Smooth muscle cell (in vitro differentiated cells): ENCODE data around the gene RGS17. TPM values are rescaled to one million over a fixed set of nuclear protein-coding genes. Genes with fewer than 3 reads are reported as not detected.

ENCODE experiments used
- DNase-seq: peaks from one replicate; lab custom pipeline; 2025; ENCODE audit not compliant: unreplicated experiment; lab: John Stamatoyannopoulos, UW
- H2AFZ ChIP-seq: fragments of 200-600 bp; sonication (generic); 2 replicates; pipeline ENCODE4 v1.6.0; 2016; ENCODE audit warnings: antibody characterized with exemption, low read depth, mild to moderate bottlenecking
- H3F3A ChIP-seq: fragments of 200-600 bp; sonication (generic); 2 replicates; pipeline ENCODE4 v1.6.0; 2017; ENCODE audit warnings: antibody characterized with exemption, low read depth
- H3K27ac ChIP-seq: fragments of 200-600 bp; sonication (generic); 2 replicates; pipeline ENCODE4 v1.5.1; 2016; ENCODE audit warnings: low read depth, mild to moderate bottlenecking
- H3K27me3 ChIP-seq: fragments of 200-600 bp; sonication (generic); 2 replicates; pipeline ENCODE4 v1.6.1; 2016; ENCODE audit warnings: low read depth, mild to moderate bottlenecking
- H3K36me3 ChIP-seq: fragments of 200-600 bp; sonication (generic); 2 replicates; pipeline ENCODE4 v1.5.1; 2016; ENCODE audit warnings: low read depth
- H3K4me1 ChIP-seq: fragments of 200-600 bp; sonication (generic); 2 replicates; pipeline ENCODE4 v1.5.1; 2016; ENCODE audit warnings: low read depth
- H3K4me2 ChIP-seq: fragments of 200-600 bp; sonication (generic); 2 replicates; pipeline ENCODE4 v1.6.0; 2016; ENCODE audit warnings: mild to moderate bottlenecking
- H3K4me3 ChIP-seq: fragments of 200-600 bp; sonication (generic); 2 replicates; pipeline ENCODE4 v1.5.1; 2016; ENCODE audit warnings: mild to moderate bottlenecking
- H3K79me2 ChIP-seq: fragments of 200-600 bp; sonication (generic); 2 replicates; pipeline ENCODE4 v1.6.0; 2016; ENCODE audit warnings: low read depth, mild to moderate bottlenecking
- H3K9ac ChIP-seq: fragments of 200-600 bp; sonication (generic); 2 replicates; pipeline ENCODE4 v1.6.0; 2016; ENCODE audit warnings: low read depth
- H3K9me3 ChIP-seq: fragments of 200-600 bp; sonication (generic); replicated peaks from 2 replicates; pipeline ENCODE4 v1.5.1; 2016; ENCODE audit warnings: low read depth
- H4K20me1 ChIP-seq: fragments of 200-600 bp; sonication (generic); 2 replicates; pipeline ENCODE4 v1.6.0; 2016; ENCODE audit warnings: low read depth
- WGBS: methylation state at CpG from one replicate; pipeline ENCODE4 v1.1.7; 2016; ENCODE audit warnings: low lambda C conversion rate; 5-methylcytosine and 5-hydroxymethylcytosine counted together
- polyA plus RNA-seq: library from polyadenylated mRNA; unstranded; fragments of >200 nt; fragmentation: Nextera tagmentation; extraction: Ambion mirVana; gene quantifications from 2 replicates; pipeline ENCODE4 v1.2.1, GENCODE V29; 2016
- total RNA-seq: library from RNA; depleted of rRNA; stranded (reverse); fragments of >200 nt; gene quantifications from 2 replicates; pipeline ENCODE4 v1.2.3, GENCODE V29; 2014
- TF ChIP-seq, protein P1 (sequence below): fragments of 200-600 bp; sonication (generic); IDR thresholded peaks from 2 replicates; pipeline ENCODE4 v1.5.1; 2017; ENCODE audit warnings: borderline replicate concordance, mild to moderate bottlenecking, antibody characterized with exemption; ENCODE audit not compliant: insufficient read depth, poor library complexity, severe bottlenecking

The RGS17 gene
- total and polyA plus RNA-seq, 2 experiments from 2014 or later = 1.7 to 2.7 TPM

DNA sequence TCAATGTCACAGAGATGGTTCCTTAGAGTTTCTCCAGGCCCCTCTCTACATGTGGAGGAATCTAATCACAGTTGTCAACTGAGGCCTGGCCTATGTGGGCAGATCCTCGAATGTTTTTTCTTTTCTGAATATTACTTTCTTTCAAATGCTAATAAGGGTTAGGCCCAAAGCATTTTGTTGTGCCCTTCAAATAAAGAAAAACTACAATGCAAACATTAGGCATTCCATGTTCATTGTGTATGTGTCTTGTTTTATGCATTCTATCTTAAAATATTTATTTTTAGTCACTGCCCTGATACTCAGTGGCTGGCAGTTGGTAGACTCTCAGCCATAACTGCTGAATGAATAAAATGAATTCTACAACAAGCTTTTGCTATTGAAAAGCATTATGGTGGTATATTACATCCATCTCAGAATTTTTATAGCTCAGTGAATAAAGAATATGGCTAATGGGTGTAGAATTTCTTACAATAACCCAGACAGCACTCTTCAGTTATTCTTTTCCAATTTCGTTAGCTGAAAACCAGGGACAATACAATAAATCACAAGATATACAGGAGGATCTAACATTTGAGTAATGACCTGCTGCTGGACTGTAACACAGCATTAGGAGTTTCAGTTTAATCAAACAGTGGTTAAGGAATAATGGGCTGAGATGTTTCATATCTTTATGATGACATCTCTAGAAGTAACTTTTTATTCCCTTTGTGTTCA lies 28.3 kb downstream of the RGS17 start:
- TF ChIP-seq, protein P1, sequence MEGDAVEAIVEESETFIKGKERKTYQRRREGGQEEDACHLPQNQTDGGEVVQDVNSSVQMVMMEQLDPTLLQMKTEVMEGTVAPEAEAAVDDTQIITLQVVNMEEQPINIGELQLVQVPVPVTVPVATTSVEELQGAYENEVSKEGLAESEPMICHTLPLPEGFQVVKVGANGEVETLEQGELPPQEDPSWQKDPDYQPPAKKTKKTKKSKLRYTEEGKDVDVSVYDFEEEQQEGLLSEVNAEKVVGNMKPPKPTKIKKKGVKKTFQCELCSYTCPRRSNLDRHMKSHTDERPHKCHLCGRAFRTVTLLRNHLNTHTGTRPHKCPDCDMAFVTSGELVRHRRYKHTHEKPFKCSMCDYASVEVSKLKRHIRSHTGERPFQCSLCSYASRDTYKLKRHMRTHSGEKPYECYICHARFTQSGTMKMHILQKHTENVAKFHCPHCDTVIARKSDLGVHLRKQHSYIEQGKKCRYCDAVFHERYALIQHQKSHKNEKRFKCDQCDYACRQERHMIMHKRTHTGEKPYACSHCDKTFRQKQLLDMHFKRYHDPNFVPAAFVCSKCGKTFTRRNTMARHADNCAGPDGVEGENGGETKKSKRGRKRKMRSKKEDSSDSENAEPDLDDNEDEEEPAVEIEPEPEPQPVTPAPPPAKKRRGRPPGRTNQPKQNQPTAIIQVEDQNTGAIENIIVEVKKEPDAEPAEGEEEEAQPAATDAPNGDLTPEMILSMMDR = no peak
- H4K20me1 ChIP-seq = no peaks in the 10 kb centered on the region
- WGBS = 82% methylated on average over 2 of the region's 2 CpGs

DNA sequence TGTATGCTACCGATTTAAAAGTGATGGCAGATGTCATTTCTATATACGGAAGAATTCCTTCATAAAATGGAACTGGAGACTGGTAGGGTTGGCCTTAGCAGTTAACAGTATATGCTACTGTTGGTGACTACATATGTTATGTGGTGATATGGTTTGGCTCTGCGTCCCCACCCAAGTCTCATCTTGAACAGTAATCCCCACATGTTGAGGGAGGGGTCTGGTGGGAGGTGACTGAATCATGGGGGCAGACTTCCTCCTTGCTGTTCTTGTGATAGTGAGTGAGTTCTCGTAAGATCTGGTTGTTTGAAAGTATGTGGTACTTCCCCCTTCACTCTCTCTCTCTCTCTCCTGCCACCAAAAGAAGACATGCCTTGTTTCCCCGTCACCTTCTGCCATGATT lies 29.6 kb downstream of the RGS17 start:
- H3K4me1 ChIP-seq = no peaks in the 10 kb centered on the region
- no peak overlapping the region for H3K9ac ChIP-seq
- H3K79me2 ChIP-seq = no peaks in the 10 kb centered on the region
- H4K20me1 ChIP-seq = no peaks in the 10 kb centered on the region
- 94% methylated on average over 5 of the region's 5 CpGs for WGBS
- H3K4me2 ChIP-seq = no peak overlapping the region
- no peak overlapping the region for H3K27ac ChIP-seq
- no peaks in the 10 kb centered on the region for H3K27me3 ChIP-seq
- no peaks in the 10 kb centered on the region for H3K36me3 ChIP-seq
- TF ChIP-seq, protein P1 = no peak
- H3K9me3 ChIP-seq = no peaks in the 10 kb centered on the region
- H3F3A ChIP-seq = no peaks in the 10 kb centered on the region
- no peak overlapping the region for H2AFZ ChIP-seq
- DNase-seq = no peak
- no peak overlapping the region for H3K4me3 ChIP-seq

More for the DNA sequence above, 28.3 kb downstream of the RGS17 start:
- no peaks in the 10 kb centered on the region for H3K4me1 ChIP-seq
- no peaks in the 10 kb centered on the region for H3K9me3 ChIP-seq
- H3K4me2 ChIP-seq = no peak overlapping the region
- H3K27me3 ChIP-seq = no peaks in the 10 kb centered on the region
- no peak overlapping the region for H2AFZ ChIP-seq
- H3K36me3 ChIP-seq = no peaks in the 10 kb centered on the region
- no peak for DNase-seq
- H3K79me2 ChIP-seq = no peaks in the 10 kb centered on the region
- H3F3A ChIP-seq = no peaks in the 10 kb centered on the region
- no peak overlapping the region for H3K9ac ChIP-seq
- H3K27ac ChIP-seq = no peak overlapping the region
- no peak overlapping the region for H3K4me3 ChIP-seq

DNA sequence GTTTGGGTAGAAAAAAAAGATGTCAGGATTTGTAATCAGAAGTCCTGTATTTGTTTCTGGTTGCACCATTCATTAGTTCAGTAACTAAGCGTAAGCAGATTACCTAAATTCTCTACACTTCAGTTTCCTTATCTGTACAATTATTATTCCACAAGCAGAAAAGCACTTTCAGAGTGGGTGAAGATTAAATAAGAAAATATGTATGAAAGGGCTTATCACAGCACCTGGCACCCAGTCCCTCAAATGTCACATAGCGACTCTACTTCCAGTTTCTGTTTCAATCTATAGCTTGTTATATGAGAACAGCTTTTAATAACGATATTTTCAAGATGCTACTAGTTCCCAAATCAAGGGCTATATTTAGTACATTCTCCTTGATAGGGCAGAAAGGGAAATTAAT lies 31.4 kb downstream of the RGS17 start:
- H3K4me1 ChIP-seq = no peaks in the 10 kb centered on the region
- no peaks in the 10 kb centered on the region for H3F3A ChIP-seq
- no peaks in the 10 kb centered on the region for H3K36me3 ChIP-seq
- H3K27me3 ChIP-seq = no peaks in the 10 kb centered on the region
- DNase-seq = no peak
- no peak overlapping the region for H3K4me2 ChIP-seq
- H3K9ac ChIP-seq = no peak overlapping the region
- WGBS = 96% methylated on average over 3 of the region's 3 CpGs
- H2AFZ ChIP-seq = no peak overlapping the region
- H4K20me1 ChIP-seq = no peaks in the 10 kb centered on the region
- no peaks in the 10 kb centered on the region for H3K9me3 ChIP-seq
- H3K79me2 ChIP-seq = no peaks in the 10 kb centered on the region
- no peak overlapping the region for H3K27ac ChIP-seq
- no peak overlapping the region for H3K4me3 ChIP-seq
- TF ChIP-seq, protein P1 = no peak

DNA sequence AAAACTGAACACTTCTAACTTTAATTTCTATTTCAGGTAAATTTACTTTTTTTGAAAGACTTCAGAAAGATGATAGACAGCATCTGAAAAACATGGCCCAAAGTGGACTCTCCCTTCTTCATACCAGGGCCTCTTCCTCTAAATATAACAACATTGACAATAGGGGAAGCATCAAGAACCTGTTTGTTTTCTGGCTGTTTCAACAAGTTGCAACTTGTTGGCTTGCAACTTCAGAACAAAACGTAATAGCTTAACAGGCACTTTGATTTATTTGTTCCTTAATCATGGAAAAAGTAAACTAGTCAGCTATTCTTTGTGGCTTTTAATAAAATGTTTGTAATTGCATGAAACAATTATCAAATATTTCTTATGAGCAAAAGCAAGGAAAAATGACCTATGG lies 34.3 kb downstream of the RGS17 start:
- no peaks in the 10 kb centered on the region for H3F3A ChIP-seq
- no peaks in the 10 kb centered on the region for H3K27me3 ChIP-seq
- H4K20me1 ChIP-seq = no peaks in the 10 kb centered on the region
- TF ChIP-seq, protein P1 = no peak
- no peak overlapping the region for H2AFZ ChIP-seq
- H3K9me3 ChIP-seq = no peaks in the 10 kb centered on the region
- DNase-seq = no peak
- no peak overlapping the region for H3K9ac ChIP-seq
- H3K4me1 ChIP-seq = no peaks in the 10 kb centered on the region
- H3K36me3 ChIP-seq = no peaks in the 10 kb centered on the region
- WGBS = 68% methylated on average over 1 of the region's 1 CpG
- H3K4me2 ChIP-seq = no peak overlapping the region
- no peak overlapping the region for H3K4me3 ChIP-seq
- H3K79me2 ChIP-seq = no peaks in the 10 kb centered on the region
- no peak overlapping the region for H3K27ac ChIP-seq
